GM21381 (cell line): ENCODE measurements around the gene EPB41L3.

Source experiments
- ATAC-seq: cut with Tn5 transposase; IDR thresholded peaks from one replicate; pipeline ENCODE4 v1.9.1; 2021; ENCODE audit warnings: mild to moderate bottlenecking, moderate library complexity; ENCODE audit not compliant: unreplicated experiment

Gene EPB41L3

DNA sequence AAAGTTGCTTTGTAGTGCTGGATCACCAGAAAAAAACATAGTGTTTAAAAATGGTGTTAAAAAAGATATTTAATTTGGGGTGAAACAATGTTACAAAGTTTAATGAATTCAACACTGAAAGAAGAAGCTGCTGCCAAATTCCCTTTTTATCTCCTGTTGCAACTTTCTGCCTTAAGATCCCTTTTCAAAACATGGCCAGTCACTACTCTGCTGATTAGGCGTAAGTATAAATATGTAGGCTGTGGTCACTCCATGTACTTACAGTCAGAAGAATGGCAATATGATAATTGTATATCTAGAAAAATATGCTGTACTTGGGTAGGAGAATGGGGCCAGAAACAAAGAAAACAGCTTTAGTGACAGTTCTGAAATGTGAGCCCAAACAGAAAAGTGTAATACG, 124.8 kb downstream of the EPB41L3 start:
- ATAC-seq = no peak

DNA sequence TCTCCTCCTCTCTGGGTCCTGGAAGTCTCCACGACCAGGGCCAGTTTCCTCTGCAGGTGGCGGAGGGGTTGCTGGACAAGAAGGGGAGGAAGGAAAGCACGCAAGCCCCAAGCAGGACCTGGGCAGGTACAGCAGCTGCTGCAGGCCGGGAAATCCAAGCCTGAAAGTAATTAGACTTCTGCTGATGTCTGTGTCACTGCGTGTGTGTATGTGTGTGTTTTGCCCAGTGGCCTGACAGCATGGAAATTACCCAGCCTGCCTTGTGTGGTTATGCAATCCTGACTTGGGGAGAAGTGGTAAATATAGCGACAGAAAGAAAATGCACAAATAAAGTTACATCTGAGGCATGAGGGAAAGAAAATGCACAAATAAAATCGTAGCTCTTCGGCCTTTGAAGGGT, 126.5 kb downstream of the EPB41L3 start:
- ATAC-seq = no peak

DNA sequence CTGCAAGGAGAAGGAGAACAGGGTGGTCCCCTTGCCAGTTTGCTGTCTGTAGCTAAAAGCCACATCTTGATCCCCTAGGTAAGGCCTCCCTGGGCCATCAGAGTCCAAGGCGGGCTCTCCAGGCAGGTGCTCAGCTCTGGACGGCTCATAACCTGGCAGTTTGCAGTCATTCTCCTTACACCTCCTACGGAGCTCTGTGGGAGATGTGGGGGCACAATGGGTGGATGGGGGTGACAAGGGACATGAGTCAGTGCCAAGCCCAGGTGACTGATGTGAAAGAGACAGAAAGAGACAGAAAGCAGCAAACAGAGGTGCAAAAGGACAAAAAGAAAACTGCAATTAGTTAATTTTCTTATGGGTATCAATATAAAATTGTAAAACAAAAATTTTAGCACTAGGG, 127.7 kb downstream of the EPB41L3 start:
- no peak for ATAC-seq

DNA sequence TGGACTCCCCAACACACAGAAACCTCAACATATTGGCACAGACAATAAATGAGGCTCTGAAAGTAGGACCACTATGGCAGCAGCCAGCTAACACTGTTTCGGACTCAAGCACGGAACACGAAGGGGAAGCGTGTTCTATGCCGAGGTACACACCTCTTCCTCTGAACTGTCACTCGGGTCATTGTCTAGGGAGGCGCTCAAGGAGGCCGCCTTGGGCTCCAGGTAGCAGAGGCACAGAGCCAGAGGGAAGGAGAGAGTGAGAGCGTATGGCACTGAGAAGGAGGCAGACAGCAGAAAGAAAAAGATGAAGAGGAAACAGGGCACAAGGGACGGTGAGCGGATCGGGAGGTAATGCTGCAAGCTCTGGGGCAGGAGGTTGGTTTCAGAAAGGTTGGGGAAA, 128.1 kb downstream of the EPB41L3 start:
- no peak for ATAC-seq

- ATAC-seq = no peak
Observed at GRCh38 chr18:5415031-5415430, 128.8 kb downstream of the EPB41L3 start.

DNA sequence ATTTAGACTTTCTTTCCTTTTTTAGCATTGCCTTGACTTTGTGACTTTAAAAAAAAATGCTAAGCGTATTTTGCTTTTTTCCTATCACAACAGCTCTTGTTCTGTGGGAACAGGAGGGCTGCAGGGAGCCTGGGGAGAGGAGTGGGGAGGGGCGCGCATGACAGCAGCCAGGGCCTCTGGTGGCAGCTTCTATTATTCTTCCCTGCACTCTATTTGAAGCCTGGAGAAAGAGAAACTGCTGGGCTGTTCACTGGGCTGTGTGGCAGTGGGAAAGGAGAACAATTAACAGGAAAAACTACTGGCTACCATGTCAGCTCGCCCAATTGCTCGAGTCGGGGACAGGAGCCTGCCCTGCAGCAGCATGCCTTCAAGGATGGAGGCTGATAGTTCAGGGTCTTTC, 129.3 kb downstream of the EPB41L3 start:
- ATAC-seq = no peak

DNA sequence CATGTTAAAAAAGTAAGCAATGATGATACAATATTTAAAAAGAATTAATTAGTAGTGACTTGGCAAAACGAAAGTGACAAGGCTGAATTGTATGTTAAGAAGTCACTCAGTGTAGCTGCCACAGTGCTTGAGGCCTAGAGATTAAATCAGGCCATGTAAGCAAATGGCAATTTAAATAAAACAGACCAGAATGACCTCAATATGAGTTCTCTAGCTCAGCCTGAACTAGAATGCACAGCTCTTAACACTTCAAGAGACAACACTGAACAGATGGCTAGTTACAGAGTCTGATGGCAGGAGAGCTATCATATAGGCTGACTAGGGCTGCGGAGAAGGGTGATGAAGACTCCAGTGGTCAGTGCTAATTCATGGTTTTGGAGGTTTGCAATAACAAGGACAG, 130.3 kb downstream of the EPB41L3 start:
- no peak for ATAC-seq

DNA sequence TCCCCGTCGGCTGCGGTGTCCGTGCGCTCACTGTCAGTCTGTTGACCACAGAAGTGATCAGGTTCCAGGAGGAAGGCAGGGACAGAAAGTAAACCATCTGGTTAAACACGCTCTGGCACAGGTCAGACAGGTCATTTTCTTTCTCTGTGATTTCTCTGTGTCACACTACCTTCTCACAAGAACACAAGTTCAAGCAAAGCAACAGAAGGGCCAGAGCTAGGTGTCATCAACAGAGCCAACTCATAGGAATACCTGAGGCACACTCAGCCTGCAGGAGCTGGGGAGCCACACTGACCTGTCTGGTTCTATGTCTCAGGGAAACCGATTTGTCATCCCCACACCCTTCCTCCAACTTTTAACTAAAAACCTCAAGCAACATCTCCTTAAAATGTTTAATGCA, 133.2 kb downstream of the EPB41L3 start:
- no peak for ATAC-seq

DNA sequence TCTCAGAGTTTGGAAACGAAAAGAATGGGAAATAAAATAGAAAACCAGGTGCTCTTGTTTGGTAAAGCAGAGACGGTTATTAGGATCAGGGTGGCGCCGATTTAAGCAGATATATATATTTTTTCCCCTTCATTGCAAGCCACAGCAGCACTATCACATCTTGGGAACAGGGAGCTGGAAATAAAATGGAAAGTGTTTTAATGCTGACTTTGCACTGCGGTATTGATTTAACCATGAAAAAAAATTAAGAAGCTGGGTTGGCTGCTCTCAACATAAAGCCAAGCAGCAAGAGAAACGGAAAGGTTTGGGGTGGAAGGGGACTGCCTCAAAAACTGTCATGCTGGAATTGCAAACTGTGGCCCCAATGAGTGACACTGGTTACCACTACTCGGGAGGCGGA, 145.5 kb downstream of the EPB41L3 start:
- ATAC-seq = no peak

DNA sequence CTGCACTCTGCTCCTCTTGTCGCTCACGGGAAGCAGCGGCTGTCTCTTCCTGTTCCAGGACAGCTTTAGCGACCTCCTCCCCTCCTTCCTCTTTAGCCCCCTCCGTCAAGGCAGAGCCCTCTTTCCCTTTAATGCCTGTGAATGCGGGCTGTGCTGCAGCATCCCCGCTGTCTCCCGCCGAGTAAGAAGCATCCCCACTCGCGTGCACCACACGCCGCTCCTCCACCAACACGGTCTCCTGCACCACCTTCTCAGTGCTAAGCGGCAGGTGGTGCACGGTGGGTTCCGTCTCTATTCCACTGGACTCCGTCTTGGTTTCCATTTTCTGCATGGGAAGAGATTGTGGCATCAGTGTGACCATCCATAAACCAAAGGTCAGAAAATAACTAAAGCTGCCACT, 146.7 kb downstream of the EPB41L3 start:
- no peak for ATAC-seq

DNA sequence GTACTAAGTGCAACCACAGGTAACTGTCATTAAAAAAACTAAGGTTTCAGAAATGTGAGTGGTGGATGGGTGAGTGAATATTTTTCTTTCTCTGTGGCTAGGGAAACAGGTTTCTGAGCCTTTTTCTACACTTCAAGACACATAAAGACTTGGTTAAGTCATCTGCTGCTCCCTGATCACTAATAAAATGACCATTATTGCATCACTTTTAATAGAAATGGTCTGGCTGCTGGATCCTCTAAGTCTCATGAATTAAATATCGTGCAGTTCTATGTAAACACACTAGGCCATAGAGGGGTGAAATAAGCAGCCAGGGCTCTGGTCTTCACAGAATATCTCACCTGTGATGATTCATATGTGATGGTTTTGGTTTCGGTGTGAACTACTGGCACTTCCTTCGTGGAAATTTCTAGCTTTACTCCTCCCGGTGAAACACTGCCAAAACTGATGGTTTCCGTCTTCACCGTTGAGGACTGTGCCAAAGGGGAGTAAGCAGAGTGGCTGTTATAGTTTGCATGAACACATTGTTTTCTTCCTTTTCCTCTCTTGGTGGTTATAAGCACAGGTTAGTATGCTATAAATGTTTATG, 147.8 kb downstream of the EPB41L3 start:
- no peak for ATAC-seq

DNA sequence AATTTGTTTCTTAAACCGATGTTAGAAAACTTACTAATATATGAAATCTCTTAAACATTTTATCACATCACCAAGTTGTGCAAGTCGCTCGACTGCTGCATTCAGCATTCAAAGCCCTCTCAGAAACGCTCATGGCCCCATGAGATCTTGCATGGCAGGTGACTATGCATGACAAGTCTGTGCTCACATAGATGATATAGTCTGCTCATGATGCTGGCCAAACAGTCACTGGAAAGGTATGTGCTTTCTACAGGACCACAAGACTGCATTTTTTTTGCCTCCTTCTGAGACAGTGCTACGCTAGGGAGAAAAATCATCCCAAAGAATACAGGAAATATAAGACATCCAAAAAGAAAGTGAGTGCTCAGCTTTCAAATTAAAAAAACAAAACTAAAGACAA, 150.0 kb downstream of the EPB41L3 start:
- ATAC-seq = no peak

GRCh38 chr18:5391409-5391808, 152.4 kb downstream of the EPB41L3 start:
- no peak for ATAC-seq

DNA sequence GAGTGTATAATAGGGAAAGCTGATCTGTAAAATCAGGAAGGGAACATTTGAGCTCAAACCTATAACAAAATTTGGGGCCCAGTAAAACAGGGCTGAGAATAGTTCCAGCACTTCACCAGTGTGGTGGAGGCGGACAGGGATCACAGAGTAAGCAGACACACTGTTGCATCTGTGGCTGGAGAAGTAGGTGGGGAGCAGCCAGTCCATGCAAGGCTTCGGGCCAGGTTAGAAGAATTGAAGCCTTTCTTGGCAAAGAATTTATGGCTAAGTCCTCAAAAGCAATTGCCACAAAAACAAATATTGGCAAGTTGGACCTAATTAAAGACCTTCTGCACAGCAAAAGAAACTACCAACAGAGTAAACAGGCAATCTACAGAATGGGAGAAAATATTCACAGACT, 154.4 kb downstream of the EPB41L3 start:
- no peak for ATAC-seq

- no peak for ATAC-seq
Observed at GRCh38 chr18:5388896-5389295, 154.9 kb downstream of the EPB41L3 start.

GRCh38 chr18:5380586-5380985, 163.2 kb downstream of the EPB41L3 start:
- no peak for ATAC-seq

DNA sequence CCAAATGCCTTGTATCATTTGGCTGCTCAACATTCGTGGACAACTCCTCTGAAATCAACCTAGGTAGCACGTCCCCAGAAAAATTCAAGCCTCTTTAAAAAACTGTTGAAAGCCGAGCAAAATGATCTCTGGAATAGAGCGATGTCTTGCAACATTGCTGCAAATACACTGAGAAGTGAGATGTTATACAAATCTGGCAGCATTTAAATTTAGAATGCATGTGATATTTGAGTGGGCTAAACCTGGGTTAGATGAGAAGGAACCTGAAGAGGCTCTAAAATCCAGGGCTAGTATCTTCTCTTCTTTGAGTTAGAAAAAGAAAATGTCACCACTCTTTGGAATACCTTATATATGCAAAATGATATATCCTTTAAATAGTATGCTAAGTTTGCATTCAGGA, 166.8 kb downstream of the EPB41L3 start:
- ATAC-seq = no peak

DNA sequence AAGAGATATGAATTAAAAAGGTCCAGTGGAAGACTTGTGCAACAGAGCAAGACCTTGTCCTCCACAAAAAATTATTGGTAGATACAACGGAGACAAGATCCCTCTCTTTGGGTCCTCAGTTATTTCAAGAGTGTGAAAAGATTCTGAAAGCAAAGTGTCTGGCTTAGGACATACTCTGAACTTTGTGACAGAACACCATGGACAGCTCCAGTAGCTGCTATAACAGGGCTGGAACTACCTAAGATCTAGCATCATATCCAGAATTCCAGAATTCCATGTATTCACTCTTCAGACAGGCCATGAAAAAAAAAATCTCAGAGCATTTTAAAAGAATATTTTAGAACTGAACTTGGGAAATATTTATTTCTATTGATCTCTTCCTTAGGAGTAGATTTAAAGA, 173.5 kb downstream of the EPB41L3 start:
- ATAC-seq = no peak

DNA sequence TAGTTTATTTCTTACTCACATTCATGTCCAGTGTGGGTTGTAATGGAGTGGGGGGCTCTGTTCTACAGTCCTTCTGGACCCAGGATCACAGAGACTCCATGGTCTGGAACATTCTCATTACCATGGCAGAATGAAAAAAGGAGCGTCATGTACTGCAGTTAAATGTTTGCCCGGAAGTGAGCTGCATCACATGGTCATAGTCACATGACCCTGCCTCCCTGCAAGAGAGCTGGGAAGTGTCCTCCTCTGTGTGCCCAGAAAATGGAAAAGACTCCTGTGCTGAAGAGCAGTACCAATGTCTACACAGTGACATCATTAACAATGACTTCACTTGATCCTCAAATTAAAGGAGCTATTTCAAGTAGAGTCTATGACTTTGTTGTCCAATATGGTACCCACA, 174.3 kb downstream of the EPB41L3 start:
- ATAC-seq = no peak

DNA sequence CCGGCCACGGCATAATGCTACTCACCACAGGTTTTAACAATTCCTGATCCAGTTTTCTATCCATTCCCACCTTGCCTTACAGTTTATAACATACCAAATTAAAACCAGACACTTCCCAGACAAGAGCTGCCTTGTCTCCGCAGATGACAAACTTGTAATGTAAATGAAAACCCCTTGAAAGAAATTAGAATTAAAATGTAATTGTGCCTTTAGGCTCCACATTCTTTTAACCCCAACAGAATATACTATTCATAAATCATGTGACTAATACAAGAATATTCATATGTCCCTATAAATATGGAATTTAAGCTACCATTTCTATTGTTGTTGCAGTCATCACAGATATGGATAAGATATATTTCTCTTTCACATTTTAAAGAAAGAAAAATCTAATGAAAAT, 178.4 kb downstream of the EPB41L3 start:
- no peak for ATAC-seq

DNA sequence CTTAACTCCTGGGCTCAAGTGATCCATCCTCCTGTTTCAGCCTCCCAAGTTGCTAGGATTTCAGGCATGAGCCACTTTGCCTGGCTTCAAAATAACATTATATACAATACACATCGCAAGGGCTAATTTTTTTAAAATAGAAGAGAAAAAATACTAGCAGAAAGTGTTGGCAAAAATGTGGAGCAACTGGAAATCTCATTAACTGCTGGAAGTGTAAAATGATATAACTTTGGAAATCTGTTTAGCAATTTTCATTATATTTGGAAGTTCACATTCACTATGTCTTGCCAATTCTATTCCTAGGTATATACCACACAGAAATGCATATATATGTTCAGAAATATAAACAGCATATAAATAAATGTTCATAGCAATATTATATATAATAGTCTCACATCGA, 193.2 kb downstream of the EPB41L3 start:
- no peak for ATAC-seq
